HG02571 (cell line): ENCODE results near the gene MRPL16.

Experiments
- ATAC-seq: cut with Tn5 transposase; IDR thresholded peaks from one replicate; pipeline ENCODE4 v1.9.1; 2021; ENCODE audit warnings: mild to moderate bottlenecking, moderate library complexity; ENCODE audit not compliant: unreplicated experiment

Gene MRPL16

GRCh38 chr11:59776210-59777066 is 34.1 kb downstream of the MRPL16 start:
- ATAC-seq, result no peak

GRCh38 chr11:59773083-59773440 is 37.5 kb downstream of the MRPL16 start:
- no peak for ATAC-seq

- ATAC-seq, result no peak
Measured at GRCh38 chr11:59771605-59772004, 39.0 kb downstream of the MRPL16 start.

- ATAC-seq, result no peak
Measured at GRCh38 chr11:59770869-59771268, 39.7 kb downstream of the MRPL16 start.

- no peak for ATAC-seq
Measured at GRCh38 chr11:59770319-59770718, 40.3 kb downstream of the MRPL16 start.

GRCh38 chr11:59769828-59770227 is 40.8 kb downstream of the MRPL16 start:
- no peak for ATAC-seq

GRCh38 chr11:59769111-59769510 is 41.5 kb downstream of the MRPL16 start:
- ATAC-seq, result no peak

- ATAC-seq, result no peak
Measured at GRCh38 chr11:59767225-59767611, 43.4 kb downstream of the MRPL16 start.

GRCh38 chr11:59766542-59767224 is 43.9 kb downstream of the MRPL16 start:
- no peak for ATAC-seq

GRCh38 chr11:59765068-59765735 is 45.4 kb downstream of the MRPL16 start:
- ATAC-seq, result no peak

GRCh38 chr11:59761993-59762392 is 48.6 kb downstream of the MRPL16 start:
- ATAC-seq, result no peak

GRCh38 chr11:59760771-59761170 is 49.8 kb downstream of the MRPL16 start:
- ATAC-seq, result no peak

GRCh38 chr11:59759900-59760299 is 50.7 kb downstream of the MRPL16 start:
- ATAC-seq, result no peak

- ATAC-seq, result no peak
Measured at GRCh38 chr11:59758401-59759037, 52.1 kb downstream of the MRPL16 start.

- ATAC-seq, result no peak
Measured at GRCh38 chr11:59756845-59757244, 53.7 kb downstream of the MRPL16 start.

GRCh38 chr11:59756558-59756840 is 54.1 kb downstream of the MRPL16 start:
- no peak for ATAC-seq
